ENCODE measurements around the gene PHLPP1. TPM values are rescaled to one million over a fixed set of nuclear protein-coding genes. Genes with fewer than 3 reads are reported as not detected.
A peak's percentile ranks its signal among the peaks of the same experiment; 100 is the strongest.

PHLPP1 gene
- total RNA-seq, 1 experiment from 2014 or later = 39.9 TPM

- H2BK120ac ChIP-seq (ENCODE audit: low read depth, low read length, poor library complexity, severe bottlenecking) = no peak overlapping the region
- no peak overlapping the region for H3T11ph ChIP-seq (ENCODE audit: low read length)
- H3K23ac ChIP-seq (ENCODE audit: insufficient read length, low read depth, low read length) = no peak overlapping the region
- no peaks in the 10 kb centered on the region for H3K9me3 ChIP-seq (ENCODE audit: control insufficient read depth, low read depth, low read length)
- no peak overlapping the region for H3K18ac ChIP-seq (ENCODE audit: insufficient read length, low read depth, low read length)
- H3K79me1 ChIP-seq (ENCODE audit: insufficient read depth, low read depth, low read length, poor library complexity, severe bottlenecking) = peaks cover 4% of the 10 kb centered on the region
- H3K4me2 ChIP-seq (ENCODE audit: insufficient read depth, insufficient read length, low read length) = no peak overlapping the region
- TF ChIP-seq CTCF (conservative IDR thresholded peaks at IDR 0.05) = no peak
- H3K9ac ChIP-seq (ENCODE audit: extremely low read depth, insufficient read length, low read length) = no peak overlapping the region
- peaks cover 76% of the 10 kb centered on the region; the same call in 1 of the 2 replicates for H3K79me2 ChIP-seq (ENCODE audit: insufficient read depth, low read length)
- H3K14ac ChIP-seq (ENCODE audit: insufficient read depth, low read length) = no peak overlapping the region
- H4K91ac ChIP-seq (ENCODE audit: insufficient read length, low read depth, low read length) = no peak overlapping the region
- no peaks in the 10 kb centered on the region for H3K27me3 Mint-ChIP-seq (ENCODE audit: low read depth)
- H3K4me1 ChIP-seq (ENCODE audit: insufficient read depth, low read length) = peaks cover 21% of the 10 kb centered on the region
- H3K9me3 Mint-ChIP-seq = peaks cover 0 to 10% of the 10 kb centered on the region in 2 experiments; a peak in 4 of 5 replicates
- no peak overlapping the region for H4K8ac ChIP-seq (replicated peaks; ENCODE audit: insufficient read length, low read depth, low read length)
- H4K20me1 ChIP-seq (ENCODE audit: control insufficient read depth, insufficient read depth, insufficient read length) = peaks cover 2% of the 10 kb centered on the region
- no peak overlapping the region for H2BK12ac ChIP-seq (ENCODE audit: insufficient read length, low read depth, low read length)
- no peak overlapping the region for H3K4ac ChIP-seq (ENCODE audit: low read depth, low read length)
- peak overlapping the region in 1 of 2 experiments; percentile 3; a peak in 3 of 5 replicates for H3K4me3 Mint-ChIP-seq
- no peaks in the 10 kb centered on the region for H3K23me2 ChIP-seq (ENCODE audit: insufficient read length, low read depth, low read length, poor library complexity, severe bottlenecking)
- no peak overlapping the region for H2AK5ac ChIP-seq (ENCODE audit: insufficient read length, low read length)
- DNase-seq = no peak
- H3K27me3 ChIP-seq (ENCODE audit: insufficient read depth, low read length) = no peaks in the 10 kb centered on the region
- H3K27ac Mint-ChIP-seq = peak overlapping the region; percentile 8 to 73 (median 35); a peak in 5 of 7 replicates
- no peak overlapping the region for H2AFZ ChIP-seq (ENCODE audit: low read length)
- no peak overlapping the region for H2BK20ac ChIP-seq (ENCODE audit: low read depth, low read length, poor library complexity, severe bottlenecking)
- 100% methylated on average over 1 of the region's 6 CpGs for WGBS (ENCODE audit: extremely low coverage, insufficient read length, low lambda C conversion rate)
- H2BK15ac ChIP-seq (ENCODE audit: low read depth, low read length) = no peak overlapping the region
- no peak overlapping the region for H3K56ac ChIP-seq (ENCODE audit: insufficient read length, low read depth, low read length)
- H4K5ac ChIP-seq (ENCODE audit: insufficient read length, low read depth, low read length) = no peak overlapping the region
- peaks cover under 1 to 22% (median 8%) of the 10 kb centered on the region in 3 experiments; a peak in 6 of 7 replicates for H3K36me3 Mint-ChIP-seq (ENCODE audit: insufficient read depth in 1 of 3, low read depth in 3 of 3)
- peaks cover 72 to 76% of the 10 kb centered on the region in 2 experiments for H3K4me1 Mint-ChIP-seq
- no peak overlapping the region for H2BK5ac ChIP-seq (ENCODE audit: insufficient read length, low read length)
- peak overlapping the region; percentile 21 for H3K27ac ChIP-seq (ENCODE audit: insufficient read length, low read depth, low read length)
These were observed 22.0 kb downstream of the PHLPP1 start for GRCh38 chr18:62737241-62737873.

Data from H9 (cell line).